ENCODE results near the gene SPIN1. TPM values are rescaled to one million over a fixed set of nuclear protein-coding genes. Genes with fewer than 3 reads are reported as not detected.

SPIN1 gene
- total and polyA plus RNA-seq, 2 of the 8 experiments (the other 6 are each of a cell fraction or from before 2014, with no cell fraction given): 69.9 to 139 TPM

- no peak overlapping the region for H2BK15ac ChIP-seq (ENCODE audit: low read length)
- no peak overlapping the region for H3K4ac ChIP-seq (replicated peaks; ENCODE audit: insufficient read length, low read depth, low read length)
- no peak overlapping the region for H2BK20ac ChIP-seq (ENCODE audit: low read length)
- DNase-seq (ENCODE audit: low read depth in 1 of 2, low spot score in 2 of 2) (no peak), FAIRE-seq (no peak)
- no peak overlapping the region for H2BK120ac ChIP-seq (replicated peaks; ENCODE audit: low read depth, low read length)
- H3K18ac ChIP-seq (ENCODE audit: extremely low read depth, low read length): no peak overlapping the region
- H4K20me1 ChIP-seq (replicated peaks in 1 of 2; ENCODE audit: control insufficient read depth in 1 of 2, insufficient read depth in 2 of 2, low read length in 2 of 2): peaks cover 1 to 5% of the 10 kb centered on the region in 2 experiments
- ChIA-PET POLR2A (ENCODE audit: partially characterized antibody) (interaction anchor here (1.1 kb wide), 1 partner anchor 25 kb away, joined by 4 read pairs; no protein-coding TSS in a partner anchor), CTCF (ENCODE audit: partially characterized antibody) (interaction anchor here (0.8 kb wide), 1 partner anchor 36 kb away, joined by 3 read pairs; no protein-coding TSS in a partner anchor)
- no peak overlapping the region for H3K27ac ChIP-seq (ENCODE audit: low read depth, low read length)
- no peaks in the 10 kb centered on the region for H3K27me3 ChIP-seq (replicated peaks in 1 of 4; ENCODE audit: control insufficient read depth in 3 of 4, extremely low read depth in 1 of 4, insufficient read depth in 3 of 4, low read length in 3 of 4)
- H3K9me3 ChIP-seq (ENCODE audit: insufficient read depth in 2 of 2, low read depth in 1 of 2, low read length in 1 of 2): no peaks in the 10 kb centered on the region
- no peak overlapping the region for H4K91ac ChIP-seq (replicated peaks; ENCODE audit: insufficient read length, low read length)
- H3K36me3 ChIP-seq (ENCODE audit: control insufficient read depth in 2 of 4, insufficient read depth in 4 of 4, low read length in 3 of 4): peaks cover 0 to 5% (median 3%) of the 10 kb centered on the region in 4 experiments; a peak in 3 of 8 replicates
- no peak overlapping the region for H3K23ac ChIP-seq (ENCODE audit: insufficient read length)
- H3K4me1 ChIP-seq (replicated peaks in 1 of 4; ENCODE audit: control insufficient read depth in 3 of 4, insufficient read depth in 4 of 4, low read length in 3 of 4): peaks cover 0 to 5% (median 0%) of the 10 kb centered on the region in 4 experiments; a peak in 3 of 7 replicates
- H3K79me2 ChIP-seq (ENCODE audit: control insufficient read depth in 1 of 2, insufficient read depth in 2 of 2, low read length in 2 of 2): peaks cover 2 to 90% of the 10 kb centered on the region in 2 experiments; a peak in 3 of 4 replicates
- no peak overlapping the region for H2BK12ac ChIP-seq (ENCODE audit: low read depth, low read length)
- H3K9ac ChIP-seq (replicated peaks in 1 of 4; ENCODE audit: extremely low read depth in 1 of 4, low read depth in 3 of 4, low read length in 3 of 4): no peak overlapping the region
- H3K4me3 ChIP-seq (ENCODE audit: extremely low read depth in 1 of 4, insufficient read depth in 2 of 4, low read depth in 3 of 4, low read length in 4 of 4): no peak overlapping the region
- no peaks in the 10 kb centered on the region for H3K23me2 ChIP-seq (ENCODE audit: low read depth, low read length)
- H2AFZ ChIP-seq (ENCODE audit: low read length): no peak overlapping the region
- H2BK5ac ChIP-seq (ENCODE audit: low read depth, low read length): no peak overlapping the region
- TF ChIP-seq RAD21 (IDR thresholded peaks at IDR 0.05 in 1 of 2, conservative IDR thresholded peaks at IDR 0.05 in 1 of 2; ENCODE audit: low read depth in 2 of 2, low read length in 2 of 2) (no peak), HDAC6 (IDR thresholded peaks at IDR 0.05; ENCODE audit: low read depth, low read length) (no peak), SRF (IDR thresholded peaks at IDR 0.05; ENCODE audit: low read depth, low read length) (no peak), CEBPB (IDR thresholded peaks at IDR 0.05; ENCODE audit: low read depth, low read length) (no peak), RFX5 (IDR thresholded peaks at IDR 0.05; ENCODE audit: borderline replicate concordance, low read depth, low read length) (no peak), KDM5A (IDR thresholded peaks at IDR 0.05; ENCODE audit: low read length) (no peak), GABPA (IDR thresholded peaks at IDR 0.05; ENCODE audit: borderline replicate concordance, insufficient read depth, low read length) (no peak)
- H3K79me1 ChIP-seq (ENCODE audit: low read depth, low read length): peaks cover 2% of the 10 kb centered on the region; the same call in 1 of the 2 replicates
- no peak overlapping the region for H4K5ac ChIP-seq (ENCODE audit: insufficient read length, low read depth, low read length)
- no peak overlapping the region for H3K4me2 ChIP-seq (ENCODE audit: insufficient read depth in 1 of 2, low read depth in 2 of 2, low read length in 2 of 2)
- no peak overlapping the region for H3K56ac ChIP-seq (replicated peaks; ENCODE audit: insufficient read length, low read depth, low read length)
- H3K14ac ChIP-seq (ENCODE audit: insufficient read length): no peak overlapping the region
- no peak overlapping the region for H4K8ac ChIP-seq (ENCODE audit: extremely low read depth, insufficient read depth, low read length)
- H2AK5ac ChIP-seq (ENCODE audit: low read depth, low read length): no peak overlapping the region
- WGBS, 2 experiments (ENCODE audit: extremely low coverage in 1 of 2, insufficient coverage in 1 of 2, insufficient read length in 1 of 2, insufficient replicate concordance in 2 of 2, low coverage in 1 of 2, low lambda C conversion rate in 2 of 2, missing lambda C conversion rate in 1 of 2): 95% methylated on average over 3 of the region's 3 CpGs; no CpG with 5 or more reads in 1 of the 2 experiments
Measured at GRCh38 chr9:88438811-88439210, 50.6 kb downstream of the SPIN1 start.
